ENCODE data around the gene CROCC2. TPM values are rescaled to one million over a fixed set of nuclear protein-coding genes. Genes with fewer than 3 reads are reported as not detected.

The CROCC2 gene
- total and polyA plus RNA-seq, 11 donors: not detected

DNA sequence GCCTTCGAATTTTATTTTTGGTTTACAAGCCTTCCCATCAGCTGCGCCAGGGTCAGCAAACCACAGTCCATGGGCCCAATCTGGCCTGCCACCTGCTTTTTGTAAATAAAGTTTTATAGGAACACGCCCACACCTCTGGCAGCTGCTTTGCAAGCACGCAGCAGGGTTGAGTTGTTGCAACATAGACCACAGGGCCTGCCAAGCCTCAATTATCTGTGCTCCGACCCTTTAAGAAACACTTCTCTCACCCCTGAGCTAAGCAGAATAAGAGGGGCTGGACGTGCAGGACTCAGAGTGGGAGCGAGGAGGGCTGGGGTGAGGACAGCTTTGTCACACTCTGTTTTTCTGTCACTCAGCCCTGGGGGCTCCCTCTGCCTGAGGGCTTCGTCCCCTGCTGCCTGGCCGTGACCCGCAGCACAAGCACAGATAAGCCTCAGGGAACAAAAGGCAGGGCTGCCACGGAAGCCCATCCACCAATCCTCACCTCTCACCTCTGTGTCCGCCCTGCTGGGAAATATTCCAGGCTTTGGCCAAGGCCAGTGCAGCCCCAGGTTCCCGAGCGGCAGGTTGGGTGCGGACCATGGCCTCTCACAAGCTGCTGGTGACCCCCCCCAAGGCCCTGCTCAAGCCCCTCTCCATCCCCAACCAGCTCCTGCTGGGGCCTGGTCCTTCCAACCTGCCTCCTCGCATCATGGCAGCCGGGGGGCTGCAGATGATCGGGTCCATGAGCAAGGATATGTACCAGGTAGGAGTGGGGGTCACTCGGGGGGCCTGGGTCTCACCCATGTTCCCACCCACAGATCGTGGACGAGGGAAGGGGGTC, 37.6 kb upstream of the CROCC2 start, which contains the start of gene AGXT:
Gene AGXT, plus strand, starts transcription at position 539 of the 823 bp plus-strand sequence. Its CDS starts 42 bp downstream, at position 581.
- no peaks in the 10 kb centered on the region for H3K36me3 ChIP-seq
- peak in 1 of 4 donors; percentile 29 for ATAC-seq
- intact Hi-C loops (cut with DNase I): no loop called here

DNA sequence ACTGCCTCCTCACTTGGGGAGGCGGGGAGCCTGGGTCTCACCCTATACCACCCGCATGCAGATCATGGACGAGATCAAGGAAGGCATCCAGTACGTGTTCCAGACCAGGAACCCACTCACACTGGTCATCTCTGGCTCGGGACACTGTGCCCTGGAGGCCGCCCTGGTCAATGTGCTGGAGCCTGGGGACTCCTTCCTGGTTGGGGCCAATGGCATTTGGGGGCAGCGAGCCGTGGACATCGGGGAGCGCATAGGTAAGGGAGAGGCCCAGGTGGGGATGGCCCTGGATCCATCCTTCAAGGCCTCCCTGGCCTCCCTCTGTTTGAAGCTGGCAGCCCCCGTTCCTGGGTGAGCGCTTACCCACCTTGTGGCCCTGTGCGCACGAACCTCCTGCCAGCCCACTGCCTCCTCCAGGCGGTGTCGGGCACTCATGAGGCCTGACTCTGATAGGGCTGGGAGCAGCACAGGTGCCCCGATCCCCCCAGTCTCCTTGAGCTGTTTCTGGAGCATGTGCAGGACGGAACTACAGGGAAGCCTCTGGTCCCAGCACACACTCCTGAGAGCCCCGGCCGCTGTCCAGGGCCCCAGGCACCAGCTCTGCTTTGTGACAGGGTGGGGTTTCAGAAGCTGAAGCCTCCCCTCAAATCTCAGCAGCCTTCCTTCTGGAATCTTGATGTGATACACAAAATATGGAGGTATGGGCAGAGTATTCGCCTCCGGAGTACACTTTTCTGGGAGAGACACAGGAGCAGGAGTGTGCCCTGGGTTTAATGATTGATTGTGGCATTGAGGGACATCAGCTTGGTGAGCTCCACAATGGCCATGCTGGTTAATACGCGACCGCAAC, 36.8 kb upstream of the CROCC2 start:
- intact Hi-C loops (cut with DNase I): no loop called here
- 87 to 100% (median 90%) methylated on average over 7 to 25 of the region's 25 CpGs for WGBS, 4 donors
- no peak for DNase-seq
- no peaks in the 10 kb centered on the region for H3K27me3 ChIP-seq
- no peaks in the 10 kb centered on the region for H3K36me3 ChIP-seq
- no peaks in the 10 kb centered on the region for H3K4me1 ChIP-seq
- H3K27ac ChIP-seq: no peak overlapping the region
- no peaks in the 10 kb centered on the region for H3K9me3 ChIP-seq
- no peak for ATAC-seq
- TF ChIP-seq, protein P1, sequence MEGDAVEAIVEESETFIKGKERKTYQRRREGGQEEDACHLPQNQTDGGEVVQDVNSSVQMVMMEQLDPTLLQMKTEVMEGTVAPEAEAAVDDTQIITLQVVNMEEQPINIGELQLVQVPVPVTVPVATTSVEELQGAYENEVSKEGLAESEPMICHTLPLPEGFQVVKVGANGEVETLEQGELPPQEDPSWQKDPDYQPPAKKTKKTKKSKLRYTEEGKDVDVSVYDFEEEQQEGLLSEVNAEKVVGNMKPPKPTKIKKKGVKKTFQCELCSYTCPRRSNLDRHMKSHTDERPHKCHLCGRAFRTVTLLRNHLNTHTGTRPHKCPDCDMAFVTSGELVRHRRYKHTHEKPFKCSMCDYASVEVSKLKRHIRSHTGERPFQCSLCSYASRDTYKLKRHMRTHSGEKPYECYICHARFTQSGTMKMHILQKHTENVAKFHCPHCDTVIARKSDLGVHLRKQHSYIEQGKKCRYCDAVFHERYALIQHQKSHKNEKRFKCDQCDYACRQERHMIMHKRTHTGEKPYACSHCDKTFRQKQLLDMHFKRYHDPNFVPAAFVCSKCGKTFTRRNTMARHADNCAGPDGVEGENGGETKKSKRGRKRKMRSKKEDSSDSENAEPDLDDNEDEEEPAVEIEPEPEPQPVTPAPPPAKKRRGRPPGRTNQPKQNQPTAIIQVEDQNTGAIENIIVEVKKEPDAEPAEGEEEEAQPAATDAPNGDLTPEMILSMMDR (IDR thresholded peaks at IDR 0.05): no peak
- TF ChIP-seq POLR2A (IDR thresholded peaks at IDR 0.05): no peak
- no peak overlapping the region for H3K4me3 ChIP-seq

More for the DNA sequence above, 37.6 kb upstream of the CROCC2 start, which contains the start of gene AGXT:
- H3K4me3 ChIP-seq: no peak within 1 kb of the TSS
- DNase-seq: no peak
- no peaks in the 10 kb centered on the region for H3K9me3 ChIP-seq
- TF ChIP-seq POLR2A (IDR thresholded peaks at IDR 0.05): no peak
- TF ChIP-seq, protein P1 (IDR thresholded peaks at IDR 0.05): no peak
- WGBS, 4 donors: 74 to 81% (median 78%) methylated on average over 13 to 21 of the region's 21 CpGs
- H3K4me1 ChIP-seq: no peaks in the 10 kb centered on the region
- no peak within 1 kb of the TSS for H3K27ac ChIP-seq
- H3K27me3 ChIP-seq: no peaks in the 10 kb centered on the region

DNA sequence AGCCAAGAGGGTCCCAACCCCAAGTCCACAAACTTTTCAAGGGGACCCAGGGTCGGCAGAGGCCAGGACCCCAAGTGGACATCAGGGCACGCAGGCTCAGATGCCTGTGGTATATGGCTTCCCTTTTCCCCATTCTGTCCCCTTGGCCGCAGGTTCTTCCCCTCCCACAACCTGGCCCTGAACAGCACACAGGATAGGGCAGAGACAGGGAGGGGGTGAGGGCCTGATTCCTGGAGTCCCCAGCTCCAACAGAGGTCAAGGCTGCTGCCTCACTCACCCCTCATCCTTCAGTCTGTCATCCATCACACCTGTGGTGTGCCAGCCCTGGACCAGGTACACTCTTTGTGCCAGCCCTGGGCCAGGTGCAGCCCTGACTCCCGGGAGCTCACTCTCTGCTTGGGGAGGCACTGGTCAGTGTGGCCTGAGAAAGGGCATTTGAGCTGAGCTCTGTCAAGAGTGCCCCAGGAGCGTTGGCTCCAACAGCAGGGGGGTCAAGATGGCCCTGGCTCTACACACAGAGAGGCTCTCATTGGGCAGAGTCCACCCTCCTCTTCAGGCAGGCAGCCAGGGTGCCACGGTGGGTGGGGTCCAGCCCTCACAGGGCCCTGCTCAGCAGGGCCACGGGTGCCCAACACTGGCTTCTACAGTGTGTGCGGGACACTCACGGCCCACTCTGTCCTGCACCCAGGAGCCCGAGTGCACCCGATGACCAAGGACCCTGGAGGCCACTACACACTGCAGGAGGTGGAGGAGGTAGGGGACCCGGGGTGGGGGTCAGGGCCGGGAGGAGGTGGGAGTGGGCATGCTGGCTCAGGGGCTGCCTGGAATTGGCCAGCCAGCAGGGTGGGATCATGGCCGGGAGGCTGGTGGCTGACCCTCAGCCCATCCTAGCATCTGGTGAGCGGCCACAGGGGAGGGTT, 35.9 kb upstream of the CROCC2 start:
- TF ChIP-seq POLR2A (IDR thresholded peaks at IDR 0.05): no peak
- TF ChIP-seq, protein P1 (IDR thresholded peaks at IDR 0.05): no peak
- ATAC-seq: peak in 1 of 4 donors; percentile 21
- no peaks in the 10 kb centered on the region for H3K27me3 ChIP-seq
- H3K27ac ChIP-seq: no peak overlapping the region
- no peaks in the 10 kb centered on the region for H3K36me3 ChIP-seq
- WGBS, 4 donors: 84 to 88% (median 85%) methylated on average over 11 to 15 of the region's 15 CpGs
- intact Hi-C loops (cut with DNase I): no loop called here
- no peak for DNase-seq
- H3K4me1 ChIP-seq: no peaks in the 10 kb centered on the region
- no peaks in the 10 kb centered on the region for H3K9me3 ChIP-seq
- no peak overlapping the region for H3K4me3 ChIP-seq

Measured in heart left ventricle (tissue), 16 donors.